Measurements from ENCODE around the gene OPRL1.

The OPRL1 gene

GRCh38 chr20:64056889-64057627, 22.8 kb upstream of the OPRL1 start:
- no peak for DNase-seq

DNA sequence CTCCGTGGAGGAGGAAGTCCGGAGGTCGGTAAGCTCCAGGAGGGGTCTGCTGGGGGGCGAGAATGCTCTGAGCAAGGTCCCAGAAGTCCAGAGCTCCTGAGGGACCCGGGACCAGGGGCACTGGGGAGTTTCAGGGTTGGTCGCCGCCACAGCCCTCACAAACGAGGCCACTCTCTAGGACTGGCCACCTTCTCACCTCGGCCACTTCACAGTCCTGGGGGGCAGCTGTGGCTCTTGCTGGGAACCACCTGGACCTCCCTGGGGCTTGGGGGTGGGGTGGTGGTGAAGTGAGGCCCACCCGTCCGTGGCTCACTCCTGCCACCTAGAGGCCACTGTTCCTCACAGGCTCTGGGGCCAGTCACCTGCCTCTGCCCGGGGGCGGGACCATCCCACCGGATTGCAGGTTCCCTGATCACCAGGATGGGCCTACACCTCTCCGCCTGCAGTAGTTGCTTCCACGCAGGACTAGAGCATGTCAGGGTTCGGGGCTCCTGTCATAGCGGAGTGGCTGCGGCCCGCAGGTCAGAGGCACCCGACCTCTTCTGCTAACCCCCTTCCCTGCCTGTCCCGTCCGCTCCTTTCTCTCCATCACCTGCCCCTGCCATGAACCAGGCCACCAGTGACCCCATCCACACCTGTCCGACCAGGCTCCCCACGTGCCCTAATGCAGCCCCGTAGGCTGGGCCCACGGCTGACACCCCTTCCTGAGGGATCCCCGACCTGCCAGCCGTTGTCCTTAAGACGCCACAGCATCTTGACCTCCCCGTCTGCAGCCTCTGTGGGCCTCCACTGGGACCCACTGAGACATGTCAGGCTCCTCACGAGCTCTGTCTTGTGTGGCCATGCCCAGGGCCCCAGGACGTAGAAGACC, 22.0 kb upstream of the OPRL1 start:
- peak; percentile 66 for DNase-seq

- no peak for DNase-seq
These were observed 21.3 kb upstream of the OPRL1 start for GRCh38 chr20:64058536-64058935.

DNA sequence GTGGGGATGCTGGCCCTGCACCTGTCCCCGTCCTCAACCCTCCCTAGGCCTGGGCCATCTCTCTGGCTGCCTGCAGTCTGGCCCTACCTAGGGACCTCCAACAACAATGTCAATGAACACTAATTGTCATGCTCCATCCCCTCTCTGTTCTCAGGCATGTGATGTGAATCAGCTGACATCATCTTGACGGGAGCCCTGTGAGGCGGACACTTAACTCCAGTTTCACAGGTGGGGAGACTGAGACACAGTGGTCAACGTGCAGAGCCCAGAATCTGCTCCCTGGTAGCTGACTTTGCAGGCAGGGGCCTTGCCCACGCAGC, 17.6 kb upstream of the OPRL1 start:
- DNase-seq: no peak

DNA sequence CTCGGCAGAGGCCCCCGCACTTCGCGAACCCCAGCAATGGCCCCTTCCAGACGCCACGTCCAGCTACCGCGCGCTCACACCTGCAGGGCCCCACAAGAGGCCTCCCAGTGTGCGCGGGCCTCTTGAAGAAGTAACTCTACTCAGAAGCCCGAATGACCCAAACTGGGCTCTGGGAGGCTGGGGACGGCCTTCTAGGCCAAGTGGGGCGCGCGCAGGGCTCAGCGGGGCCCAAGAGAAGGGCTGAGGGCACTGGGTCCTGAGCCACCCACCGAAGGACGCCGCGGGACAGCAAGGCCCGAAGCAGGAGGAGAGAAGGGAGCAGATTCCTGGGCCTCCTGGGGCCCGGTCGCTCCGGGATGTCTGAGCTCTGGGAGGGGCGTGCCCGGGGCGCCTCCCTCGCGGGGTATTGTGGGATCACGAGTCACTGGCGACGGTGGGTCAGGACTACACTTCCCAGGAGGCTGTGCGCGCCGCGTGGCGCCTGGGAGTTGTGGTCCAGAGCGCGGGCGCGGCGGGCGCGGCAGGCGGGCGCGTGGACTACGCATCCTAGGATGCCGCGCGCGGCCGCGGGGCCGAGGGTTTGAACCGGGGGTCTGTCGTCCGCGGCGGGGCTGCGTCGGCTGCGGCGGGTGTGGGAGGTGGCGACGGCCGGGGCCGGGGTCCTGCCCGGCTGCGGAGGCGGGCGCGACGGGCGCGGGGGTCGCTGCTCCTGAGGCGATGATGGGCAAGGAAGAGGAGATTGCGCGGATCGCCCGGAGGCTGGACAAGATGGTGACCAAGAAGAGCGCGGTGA, 17.1 kb upstream of the OPRL1 start, which contains the start of gene TCEA2:
Gene TCEA2 (plus strand): TSS at position 603 of the 793 bp plus-strand sequence. CDS start 115 bp downstream, at position 718.
- peak; percentile 92 for DNase-seq

GRCh38 chr20:64063389-64064144, 16.3 kb upstream of the OPRL1 start:
- no peak for DNase-seq

- no peak for DNase-seq
These were observed 15.7 kb upstream of the OPRL1 start for GRCh38 chr20:64064145-64064698.

DNA sequence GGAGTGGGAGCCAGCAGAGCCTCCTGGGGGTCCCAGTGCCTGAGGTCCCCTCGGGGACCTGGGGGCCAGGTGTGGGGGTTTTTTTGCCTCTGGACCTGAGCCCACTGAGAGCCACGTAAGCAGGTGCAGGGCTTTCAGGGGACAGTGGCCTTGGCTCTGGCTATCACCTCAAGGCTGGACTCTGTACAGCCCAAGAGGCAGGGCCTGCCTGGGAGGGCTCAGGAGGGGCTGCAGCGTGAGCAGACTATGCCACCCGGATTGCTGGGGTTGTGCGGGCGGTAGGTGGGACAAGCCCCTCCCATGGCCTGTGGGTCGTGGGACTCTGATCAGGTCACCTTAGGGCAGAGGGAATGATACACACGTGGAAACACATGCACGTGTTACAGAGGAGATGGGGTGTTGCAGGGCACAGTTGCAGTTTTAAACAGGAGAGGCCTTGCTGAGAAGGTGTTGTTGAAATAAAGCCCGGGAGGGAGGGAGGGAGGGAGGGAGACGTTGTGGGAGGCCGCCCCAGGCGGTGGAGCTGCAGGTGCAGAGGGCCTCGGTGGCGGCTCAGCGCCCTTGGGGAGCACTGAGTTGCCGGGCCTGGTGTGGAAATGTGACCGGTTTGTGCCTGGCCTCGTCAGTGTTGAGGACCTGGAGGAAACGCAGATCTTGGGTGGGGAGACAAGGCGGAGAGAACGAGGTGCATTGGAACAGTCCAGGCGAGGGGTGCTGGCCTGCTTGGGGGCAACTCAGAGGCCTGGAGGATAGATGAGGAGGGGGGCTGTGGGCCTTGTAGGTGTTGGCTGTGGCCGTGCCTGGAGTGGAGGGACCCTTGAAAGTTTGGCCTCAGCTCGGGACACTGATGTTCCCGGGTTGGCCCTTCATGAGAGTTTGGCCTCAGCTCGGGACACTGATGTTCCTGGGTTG, 14.6 kb upstream of the OPRL1 start:
- no peak for DNase-seq

GRCh38 chr20:64065974-64066343, 13.9 kb upstream of the OPRL1 start:
- no peak for DNase-seq

GRCh38 chr20:64067005-64067632, 12.8 kb upstream of the OPRL1 start:
- DNase-seq: no peak

GRCh38 chr20:64067733-64068307, 12.1 kb upstream of the OPRL1 start:
- DNase-seq: no peak

DNA sequence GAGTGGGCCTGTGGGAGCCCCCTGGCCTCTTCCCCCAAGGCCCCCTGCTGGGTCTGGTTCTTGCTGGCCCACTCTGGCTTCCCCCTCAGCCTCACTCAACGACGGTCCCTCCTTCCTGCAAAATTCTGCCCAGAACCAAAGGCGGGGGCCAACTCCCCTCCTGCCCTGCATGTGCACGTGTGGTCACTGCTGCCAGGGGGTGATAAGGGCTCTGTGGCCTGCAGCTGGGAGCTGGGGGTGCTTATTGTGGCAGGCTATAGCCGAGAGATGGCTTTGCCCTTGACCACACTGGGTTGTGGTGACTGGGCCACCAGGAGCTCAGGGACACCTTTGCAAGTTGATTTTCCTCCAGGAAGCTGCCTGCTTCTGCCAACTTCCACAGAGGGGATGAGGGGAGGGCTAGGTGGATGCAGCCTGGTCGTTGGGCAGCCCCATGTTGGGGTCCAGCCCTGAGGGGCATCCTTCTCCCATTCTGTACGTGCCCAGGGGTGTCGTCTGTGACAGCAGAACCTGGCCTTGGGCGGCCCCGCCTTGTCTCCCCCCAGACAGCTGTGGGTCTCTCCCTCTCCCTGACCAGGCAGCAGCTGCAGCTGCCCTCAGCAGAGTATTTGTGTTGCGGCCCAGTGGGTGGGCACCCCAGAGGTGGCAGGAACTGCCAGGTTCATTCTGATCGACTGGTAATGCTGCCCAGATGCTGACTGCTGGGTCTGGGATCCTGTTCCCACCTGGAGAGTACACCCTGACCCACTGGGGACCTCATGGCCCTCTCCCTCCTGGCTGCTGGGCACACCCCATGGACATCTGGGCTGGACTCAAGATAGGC, 11.3 kb upstream of the OPRL1 start:
- DNase-seq: no peak

DNA sequence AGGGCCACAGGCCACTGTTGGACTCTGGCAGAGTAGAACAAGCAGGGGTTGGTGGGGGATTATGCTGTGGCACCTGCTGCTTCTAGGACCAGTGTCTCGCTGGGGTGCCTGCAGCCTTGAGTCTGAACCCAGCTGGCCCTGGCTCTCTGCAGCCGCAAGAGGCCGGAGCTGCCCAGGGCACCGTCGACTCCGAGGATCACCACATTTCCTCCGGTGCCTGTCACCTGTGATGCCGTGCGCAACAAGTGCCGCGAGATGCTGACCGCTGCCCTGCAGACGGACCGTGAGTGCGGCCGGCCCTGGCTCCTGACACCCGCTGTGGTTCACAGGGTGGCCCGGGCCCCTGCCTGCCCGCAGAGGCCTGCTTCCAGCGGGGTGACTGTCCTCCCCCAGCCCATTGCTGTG, 10.7 kb upstream of the OPRL1 start:
- no peak for DNase-seq

- DNase-seq: no peak
These were observed 10.2 kb upstream of the OPRL1 start for GRCh38 chr20:64069614-64070243.

DNA sequence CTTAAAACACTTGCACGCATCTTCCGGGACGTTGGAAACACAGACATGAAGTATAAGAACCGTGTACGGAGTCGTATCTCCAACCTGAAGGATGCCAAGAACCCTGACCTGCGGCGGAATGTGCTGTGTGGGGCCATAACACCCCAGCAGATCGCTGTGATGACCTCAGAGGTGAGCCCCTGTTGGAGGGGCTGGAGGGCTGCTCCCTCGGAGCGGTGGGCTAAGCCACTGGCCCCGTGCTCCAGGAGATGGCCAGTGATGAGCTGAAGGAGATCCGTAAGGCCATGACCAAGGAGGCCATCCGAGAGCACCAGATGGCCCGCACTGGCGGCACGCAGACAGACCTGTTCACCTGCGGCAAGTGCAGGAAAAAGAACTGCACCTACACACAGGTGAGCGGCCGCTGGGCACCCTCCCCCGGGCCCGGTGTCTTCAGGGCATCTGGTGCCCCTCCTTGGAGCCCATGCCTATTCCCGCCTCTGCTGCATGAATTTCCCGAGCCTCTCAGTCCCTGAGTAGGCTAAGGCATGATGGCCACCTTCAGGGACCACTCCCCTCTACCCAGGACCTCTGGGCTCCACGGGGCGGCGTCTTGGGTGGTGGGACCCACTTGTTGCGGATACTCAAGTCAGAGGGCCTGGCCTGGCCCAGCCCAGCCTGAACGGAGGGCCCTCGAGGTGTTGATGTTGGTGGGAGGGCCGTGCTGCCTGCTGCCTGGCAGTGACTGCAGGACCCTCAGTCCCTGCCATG, 9.5 kb upstream of the OPRL1 start:
- DNase-seq: no peak

DNA sequence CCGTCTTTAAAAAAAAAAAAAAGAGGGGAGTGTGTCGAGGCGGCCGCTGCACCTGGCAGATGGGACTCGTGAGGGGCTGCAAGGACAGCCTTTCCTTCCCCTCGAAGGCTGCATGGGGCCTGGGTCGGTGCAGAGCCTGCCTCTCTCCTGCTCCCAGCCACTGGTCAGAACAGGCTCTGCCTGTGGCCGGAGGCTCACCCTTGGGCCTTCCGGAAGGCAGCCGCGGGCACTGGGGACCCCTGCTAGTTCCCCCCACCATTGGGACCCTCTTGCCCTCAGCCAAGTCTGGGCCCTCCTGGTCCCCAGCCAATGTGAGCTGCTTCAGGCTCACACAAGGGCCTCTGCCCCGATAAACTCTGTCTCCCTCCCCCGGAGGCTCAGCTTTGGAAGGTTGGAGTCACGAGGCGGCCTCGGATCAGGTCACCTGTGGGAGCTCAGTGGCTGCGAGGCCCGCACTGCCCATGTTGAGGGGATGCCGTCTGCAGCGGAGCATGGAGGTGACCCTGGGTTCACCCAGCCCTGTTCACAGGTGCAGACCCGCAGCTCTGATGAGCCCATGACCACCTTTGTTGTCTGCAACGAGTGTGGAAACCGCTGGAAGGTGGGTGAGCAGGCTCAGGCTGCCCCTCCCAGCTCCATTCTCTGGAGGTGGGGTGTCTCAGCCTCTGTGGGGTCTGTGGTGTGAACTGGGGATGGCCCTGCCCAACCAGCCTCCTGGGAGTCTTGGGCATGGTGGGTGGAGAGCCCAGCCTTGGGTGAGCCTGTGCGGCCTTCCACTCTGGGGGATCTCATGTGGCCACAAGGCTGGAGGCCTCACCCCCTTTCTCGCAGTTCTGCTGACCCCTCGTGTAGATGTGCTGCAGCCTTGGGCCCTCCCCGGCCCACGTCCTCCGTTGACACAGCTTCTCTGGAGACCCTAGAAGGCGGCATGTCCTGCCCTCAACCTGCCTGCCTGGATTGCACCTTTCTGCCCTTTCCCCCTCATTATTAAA, 8.2 kb upstream of the OPRL1 start:
- no peak for DNase-seq

DNA sequence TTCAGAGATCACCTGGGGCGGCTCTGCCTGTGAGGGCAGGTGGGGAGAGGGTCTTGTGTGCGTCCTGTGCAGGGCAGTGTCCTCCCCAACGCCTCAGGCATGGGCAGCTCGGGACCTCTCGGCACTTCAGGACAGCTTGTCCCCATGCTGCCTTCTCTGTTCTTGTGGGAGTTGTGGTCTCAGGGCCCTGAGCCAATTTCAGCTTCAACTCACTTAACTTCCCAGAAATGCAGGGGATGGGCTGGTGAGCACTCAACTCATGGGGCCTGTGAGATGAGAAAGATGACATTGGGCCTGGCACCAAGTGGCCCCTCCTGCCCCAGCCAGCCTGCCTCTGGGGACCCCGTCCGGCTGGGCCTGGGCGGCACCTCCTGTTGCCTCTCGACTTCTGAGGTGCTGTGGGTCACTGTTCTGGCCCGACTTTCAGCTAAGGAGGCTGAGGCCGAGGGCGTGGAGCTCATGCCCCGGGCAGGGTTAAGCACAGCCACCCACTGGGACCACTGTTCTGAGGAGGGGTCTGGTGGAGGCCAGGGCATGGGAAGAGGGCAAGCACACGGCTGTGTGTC, 7.3 kb upstream of the OPRL1 start:
- DNase-seq: no peak
